Measurements from ENCODE around the gene KLHDC7B.

Gene KLHDC7B

GRCh38 chr22:50579752-50580151, 34.1 kb downstream of the KLHDC7B start:
- Histone ChIP-seq H3K36me3 (ENCODE audit: control insufficient read depth, insufficient read depth, low read length) (peaks cover 11% of the 10 kb centered on the region), H3K4me1 (ENCODE audit: control insufficient read depth, insufficient read depth, low read length, poor library complexity, severe bottlenecking) (peaks cover 24% of the 10 kb centered on the region), H3K4me3 (ENCODE audit: insufficient read depth, low read depth, low read length, poor library complexity, severe bottlenecking) (no peak overlapping the region), H3K27ac (ENCODE audit: insufficient read depth, low read length, poor library complexity, severe bottlenecking) (no peak overlapping the region), H3K27me3 (replicated peaks; ENCODE audit: control insufficient read depth, insufficient read depth, low read length, poor library complexity, severe bottlenecking) (no peaks in the 10 kb centered on the region), H3K9me3 (ENCODE audit: control insufficient read depth, low read length) (no peaks in the 10 kb centered on the region)
- no peak for DNase-seq

GRCh38 chr22:50581031-50581949, 35.6 kb downstream of the KLHDC7B start:
- Histone ChIP-seq H3K27ac (ENCODE audit: insufficient read depth, low read length, poor library complexity, severe bottlenecking) (peak overlapping the region; percentile 90), H3K4me3 (ENCODE audit: insufficient read depth, low read depth, low read length, poor library complexity, severe bottlenecking) (peak overlapping the region; percentile 58), H3K36me3 (ENCODE audit: control insufficient read depth, insufficient read depth, low read length) (peaks cover 11% of the 10 kb centered on the region), H3K4me1 (ENCODE audit: control insufficient read depth, insufficient read depth, low read length, poor library complexity, severe bottlenecking) (peaks cover 24% of the 10 kb centered on the region), H3K9me3 (ENCODE audit: control insufficient read depth, low read length) (no peaks in the 10 kb centered on the region), H3K27me3 (replicated peaks; ENCODE audit: control insufficient read depth, insufficient read depth, low read length, poor library complexity, severe bottlenecking) (no peaks in the 10 kb centered on the region)
- no peak for DNase-seq

DNA sequence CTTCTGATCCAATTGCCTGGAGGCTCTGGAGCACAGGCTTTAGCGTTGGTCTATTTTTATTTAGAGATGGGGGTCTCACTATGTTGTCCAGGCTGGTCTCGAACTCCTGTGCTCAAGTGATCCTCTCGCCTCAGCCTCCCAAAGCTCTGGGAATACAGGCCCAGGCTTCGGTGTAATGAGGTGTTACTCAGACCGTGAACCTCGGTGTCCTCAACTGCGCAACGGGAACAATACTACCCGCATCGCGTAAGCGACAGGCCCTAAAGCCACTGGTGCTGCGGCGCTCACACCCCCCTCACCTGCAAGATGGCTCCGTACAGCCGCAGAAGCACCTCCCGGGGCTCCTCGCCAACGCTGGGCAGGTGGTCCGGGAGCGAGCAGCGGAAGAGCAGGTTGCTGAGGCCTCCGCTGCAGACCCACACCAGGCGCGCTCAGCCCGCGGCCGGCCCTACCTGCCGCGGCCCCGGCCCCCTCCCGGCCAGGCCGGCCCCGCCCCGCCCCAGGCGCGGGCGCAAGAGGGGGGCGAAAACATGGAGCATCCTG, 36.3 kb downstream of the KLHDC7B start:
- Histone ChIP-seq H3K9me3 (ENCODE audit: control insufficient read depth, low read length) (no peaks in the 10 kb centered on the region), H3K4me1 (ENCODE audit: control insufficient read depth, insufficient read depth, low read length, poor library complexity, severe bottlenecking) (peaks cover 24% of the 10 kb centered on the region), H3K27me3 (replicated peaks; ENCODE audit: control insufficient read depth, insufficient read depth, low read length, poor library complexity, severe bottlenecking) (no peaks in the 10 kb centered on the region), H3K36me3 (ENCODE audit: control insufficient read depth, insufficient read depth, low read length) (peaks cover 11% of the 10 kb centered on the region), H3K27ac (ENCODE audit: insufficient read depth, low read length, poor library complexity, severe bottlenecking) (peak overlapping the region; percentile 90), H3K4me3 (ENCODE audit: insufficient read depth, low read depth, low read length, poor library complexity, severe bottlenecking) (peak overlapping the region; percentile 58)
- no peak for DNase-seq

DNA sequence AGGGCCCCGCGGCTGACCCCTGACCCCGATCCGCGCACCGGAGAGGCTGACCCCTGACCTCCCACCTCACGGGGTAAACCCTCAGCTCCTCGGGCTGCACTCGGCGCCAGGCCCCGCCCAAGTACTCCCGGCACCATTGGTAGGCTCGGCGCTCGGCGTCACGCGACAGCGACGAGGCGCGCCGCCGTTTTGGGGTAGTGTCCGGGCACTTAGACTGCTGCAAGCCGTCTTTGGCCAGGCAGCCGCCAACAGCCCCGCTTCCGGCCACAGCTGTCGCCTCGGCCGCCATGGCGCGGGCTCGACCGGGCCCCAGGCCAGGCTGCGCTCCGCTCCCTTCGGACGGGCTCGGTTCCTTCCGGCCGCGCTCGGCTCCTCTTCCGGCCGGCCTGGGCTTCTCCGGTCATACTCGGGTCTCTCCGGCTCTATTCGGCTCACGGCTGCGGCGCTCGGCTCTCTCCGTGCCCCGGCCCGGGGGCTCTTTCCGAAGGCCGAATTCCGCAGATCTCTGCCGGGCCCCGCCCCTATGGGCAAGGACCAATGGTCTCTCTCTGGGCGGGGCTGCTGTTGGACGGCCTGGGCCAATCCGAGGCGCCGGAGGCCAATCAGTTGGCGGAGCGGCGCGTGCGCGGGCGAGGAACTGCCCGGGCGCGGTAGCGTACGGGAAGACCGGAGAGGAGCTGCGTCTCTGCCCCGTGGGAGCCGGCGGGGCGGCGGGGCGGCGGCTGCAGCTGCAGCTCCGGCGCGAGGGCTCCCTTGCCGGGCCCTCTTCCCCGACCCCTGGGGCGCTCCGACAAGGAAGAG, 37.0 kb downstream of the KLHDC7B start, which contains the start of gene CHKB:
CHKB (minus strand) TSS at position 357 of the 801 bp plus-strand sequence; CDS start at position 289, 68 bp downstream.
- peak; percentile 94 to 98 (median 97) for DNase-seq
- Histone ChIP-seq H3K4me3 (ENCODE audit: insufficient read depth, low read depth, low read length, poor library complexity, severe bottlenecking) (peak within 1 kb of the TSS; percentile 58), H3K27ac (ENCODE audit: insufficient read depth, low read length, poor library complexity, severe bottlenecking) (peak within 1 kb of the TSS; percentile 90), H3K4me1 (ENCODE audit: control insufficient read depth, insufficient read depth, low read length, poor library complexity, severe bottlenecking) (peaks cover 21% of the 10 kb centered on the region), H3K27me3 (replicated peaks; ENCODE audit: control insufficient read depth, insufficient read depth, low read length, poor library complexity, severe bottlenecking) (no peaks in the 10 kb centered on the region), H3K36me3 (ENCODE audit: control insufficient read depth, insufficient read depth, low read length) (peaks cover 11% of the 10 kb centered on the region), H3K9me3 (ENCODE audit: control insufficient read depth, low read length) (no peaks in the 10 kb centered on the region)

- no peak for DNase-seq
- Histone ChIP-seq H3K36me3 (ENCODE audit: control insufficient read depth, insufficient read depth, low read length) (peaks cover 11% of the 10 kb centered on the region), H3K9me3 (ENCODE audit: control insufficient read depth, low read length) (no peaks in the 10 kb centered on the region), H3K4me3 (ENCODE audit: insufficient read depth, low read depth, low read length, poor library complexity, severe bottlenecking) (peak overlapping the region; percentile 58), H3K27ac (ENCODE audit: insufficient read depth, low read length, poor library complexity, severe bottlenecking) (peak overlapping the region; percentile 90), H3K27me3 (replicated peaks; ENCODE audit: control insufficient read depth, insufficient read depth, low read length, poor library complexity, severe bottlenecking) (no peaks in the 10 kb centered on the region), H3K4me1 (ENCODE audit: control insufficient read depth, insufficient read depth, low read length, poor library complexity, severe bottlenecking) (peaks cover 20% of the 10 kb centered on the region)
These were observed 37.7 kb downstream of the KLHDC7B start for GRCh38 chr22:50583294-50583861.

DNA sequence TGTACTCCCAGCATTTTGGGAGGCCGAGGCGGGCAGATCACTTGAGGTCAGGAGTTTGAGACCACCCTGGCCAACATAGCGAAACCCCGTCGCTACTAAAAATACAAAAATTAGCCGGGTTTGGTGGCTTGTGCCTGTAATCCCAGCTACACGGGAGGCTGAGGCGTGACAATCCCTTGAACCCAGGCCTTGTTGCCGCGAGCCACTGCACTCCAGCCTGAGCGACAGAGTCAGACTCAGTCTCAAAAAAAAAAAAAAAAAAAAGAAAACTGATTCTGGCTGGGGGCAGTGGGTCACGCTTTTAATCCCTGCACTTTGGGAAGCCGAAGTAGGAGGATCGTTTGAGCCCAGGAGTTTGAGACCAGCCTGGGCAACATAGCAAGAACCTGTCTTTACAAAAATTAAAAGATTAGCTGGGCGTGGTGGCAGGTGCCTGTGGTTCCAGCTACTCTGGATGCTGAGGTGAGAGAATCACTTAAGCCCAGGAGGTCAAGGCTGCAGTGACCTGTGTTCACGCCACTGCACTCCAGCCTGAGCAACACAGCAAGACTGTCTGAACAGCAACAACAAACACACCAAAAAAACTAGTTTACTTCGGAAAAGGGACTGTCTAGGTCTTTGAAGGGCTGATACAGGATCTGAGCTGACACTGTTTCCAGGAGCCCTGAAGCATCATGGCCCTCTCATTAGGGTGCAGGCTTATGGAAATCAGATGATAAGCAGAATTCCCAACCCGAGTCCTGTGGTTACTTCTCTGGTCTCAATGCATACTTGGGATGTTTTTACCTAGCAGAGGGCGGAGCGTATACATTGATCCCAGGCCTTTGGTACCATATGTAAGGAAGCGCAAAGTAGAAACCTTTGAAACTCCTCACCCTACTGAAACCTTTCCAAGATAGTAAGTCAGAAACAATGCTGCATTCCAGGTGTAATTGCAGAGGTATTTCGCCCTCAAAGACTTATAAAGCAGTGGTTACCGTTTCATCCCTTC, 38.7 kb downstream of the KLHDC7B start:
- Histone ChIP-seq H3K27ac (ENCODE audit: insufficient read depth, low read length, poor library complexity, severe bottlenecking) (no peak overlapping the region), H3K9me3 (ENCODE audit: control insufficient read depth, low read length) (no peaks in the 10 kb centered on the region), H3K27me3 (replicated peaks; ENCODE audit: control insufficient read depth, insufficient read depth, low read length, poor library complexity, severe bottlenecking) (no peaks in the 10 kb centered on the region), H3K4me3 (ENCODE audit: insufficient read depth, low read depth, low read length, poor library complexity, severe bottlenecking) (no peak overlapping the region), H3K4me1 (ENCODE audit: control insufficient read depth, insufficient read depth, low read length, poor library complexity, severe bottlenecking) (peaks cover 20% of the 10 kb centered on the region), H3K36me3 (ENCODE audit: control insufficient read depth, insufficient read depth, low read length) (peaks cover 8% of the 10 kb centered on the region)
- DNase-seq, result no peak

GRCh38 chr22:50585238-50585637, 39.5 kb downstream of the KLHDC7B start:
- Histone ChIP-seq H3K9me3 (ENCODE audit: control insufficient read depth, low read length) (no peaks in the 10 kb centered on the region), H3K36me3 (ENCODE audit: control insufficient read depth, insufficient read depth, low read length) (peaks cover 2% of the 10 kb centered on the region), H3K27me3 (replicated peaks; ENCODE audit: control insufficient read depth, insufficient read depth, low read length, poor library complexity, severe bottlenecking) (no peaks in the 10 kb centered on the region), H3K4me3 (ENCODE audit: insufficient read depth, low read depth, low read length, poor library complexity, severe bottlenecking) (no peak overlapping the region), H3K4me1 (ENCODE audit: control insufficient read depth, insufficient read depth, low read length, poor library complexity, severe bottlenecking) (peaks cover 20% of the 10 kb centered on the region), H3K27ac (ENCODE audit: insufficient read depth, low read length, poor library complexity, severe bottlenecking) (no peak overlapping the region)
- no peak for DNase-seq

DNA sequence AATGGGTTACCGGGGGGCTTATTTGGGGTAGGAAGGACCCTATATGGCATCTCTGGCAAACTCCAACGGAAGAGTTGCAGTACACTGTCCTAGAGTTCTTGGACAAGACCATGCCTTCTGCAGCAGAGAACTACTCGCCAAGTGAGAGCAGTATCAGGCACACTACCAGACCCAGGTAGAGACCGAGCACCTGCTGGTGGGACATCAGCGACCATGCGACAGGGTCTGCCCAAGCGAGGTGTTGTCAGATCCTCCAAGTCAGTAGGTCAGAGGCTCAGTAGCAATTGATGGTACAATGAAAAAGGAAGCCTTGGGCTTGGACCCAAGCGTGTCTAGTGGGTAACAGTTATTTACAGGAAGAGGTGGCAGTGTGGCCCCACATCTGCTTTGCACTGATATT, 40.1 kb downstream of the KLHDC7B start:
- Histone ChIP-seq H3K27me3 (replicated peaks; ENCODE audit: control insufficient read depth, insufficient read depth, low read length, poor library complexity, severe bottlenecking) (no peaks in the 10 kb centered on the region), H3K4me1 (ENCODE audit: control insufficient read depth, insufficient read depth, low read length, poor library complexity, severe bottlenecking) (peaks cover 20% of the 10 kb centered on the region), H3K27ac (ENCODE audit: insufficient read depth, low read length, poor library complexity, severe bottlenecking) (no peak overlapping the region), H3K4me3 (ENCODE audit: insufficient read depth, low read depth, low read length, poor library complexity, severe bottlenecking) (no peak overlapping the region), H3K9me3 (ENCODE audit: control insufficient read depth, low read length) (no peaks in the 10 kb centered on the region), H3K36me3 (ENCODE audit: control insufficient read depth, insufficient read depth, low read length) (no peaks in the 10 kb centered on the region)
- no peak for DNase-seq

DNA sequence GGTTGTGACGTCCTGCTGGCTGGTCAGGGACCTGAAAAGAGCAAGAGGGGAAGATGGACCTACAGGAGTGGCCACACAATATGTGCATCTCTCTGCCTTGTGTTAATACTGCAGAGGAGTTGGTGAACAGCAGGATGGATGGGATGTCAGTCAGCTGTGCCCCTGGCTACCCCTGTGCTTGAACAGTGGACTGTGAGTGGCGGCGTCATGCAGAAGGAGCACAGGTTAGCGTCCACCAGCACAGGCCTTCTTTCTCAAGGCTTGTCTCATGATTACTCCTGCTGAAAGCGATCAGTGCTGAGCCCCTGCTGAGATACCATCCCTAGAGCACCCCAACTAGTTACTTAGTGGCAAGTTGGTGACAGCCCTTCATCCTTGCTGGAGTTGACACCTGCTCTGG, 40.7 kb downstream of the KLHDC7B start:
- H3K27me3 ChIP-seq (replicated peaks; ENCODE audit: control insufficient read depth, insufficient read depth, low read length, poor library complexity, severe bottlenecking), result no peaks in the 10 kb centered on the region
- H3K27ac ChIP-seq (ENCODE audit: insufficient read depth, low read length, poor library complexity, severe bottlenecking), result no peak overlapping the region
- no peak overlapping the region for H3K4me3 ChIP-seq (ENCODE audit: insufficient read depth, low read depth, low read length, poor library complexity, severe bottlenecking)
- no peak for DNase-seq
- no peaks in the 10 kb centered on the region for H3K36me3 ChIP-seq (ENCODE audit: control insufficient read depth, insufficient read depth, low read length)
- peaks cover 15% of the 10 kb centered on the region for H3K4me1 ChIP-seq (ENCODE audit: control insufficient read depth, insufficient read depth, low read length, poor library complexity, severe bottlenecking)
- no peaks in the 10 kb centered on the region for H3K9me3 ChIP-seq (ENCODE audit: control insufficient read depth, low read length)
